Measurements from ENCODE around the gene WWC2.

GRCh38 chr4:183342541-183343533 lies 243.8 kb downstream of the WWC2 start:
- TF ChIP-seq POLR2A (IDR thresholded peaks at IDR 0.05; ENCODE audit: extremely low read depth, insufficient read length) (no peak), CTCF (IDR thresholded peaks at IDR 0.05; ENCODE audit: low read depth, low read length) (no peak)

All from NB4 (cell line).